ENCODE results near the gene NEUROD6. TPM values are rescaled to one million over a fixed set of nuclear protein-coding genes. Genes with fewer than 3 reads are reported as not detected.

Gene NEUROD6
- total and polyA plus RNA-seq, 2 experiments from 2014 or later: not detected

DNA sequence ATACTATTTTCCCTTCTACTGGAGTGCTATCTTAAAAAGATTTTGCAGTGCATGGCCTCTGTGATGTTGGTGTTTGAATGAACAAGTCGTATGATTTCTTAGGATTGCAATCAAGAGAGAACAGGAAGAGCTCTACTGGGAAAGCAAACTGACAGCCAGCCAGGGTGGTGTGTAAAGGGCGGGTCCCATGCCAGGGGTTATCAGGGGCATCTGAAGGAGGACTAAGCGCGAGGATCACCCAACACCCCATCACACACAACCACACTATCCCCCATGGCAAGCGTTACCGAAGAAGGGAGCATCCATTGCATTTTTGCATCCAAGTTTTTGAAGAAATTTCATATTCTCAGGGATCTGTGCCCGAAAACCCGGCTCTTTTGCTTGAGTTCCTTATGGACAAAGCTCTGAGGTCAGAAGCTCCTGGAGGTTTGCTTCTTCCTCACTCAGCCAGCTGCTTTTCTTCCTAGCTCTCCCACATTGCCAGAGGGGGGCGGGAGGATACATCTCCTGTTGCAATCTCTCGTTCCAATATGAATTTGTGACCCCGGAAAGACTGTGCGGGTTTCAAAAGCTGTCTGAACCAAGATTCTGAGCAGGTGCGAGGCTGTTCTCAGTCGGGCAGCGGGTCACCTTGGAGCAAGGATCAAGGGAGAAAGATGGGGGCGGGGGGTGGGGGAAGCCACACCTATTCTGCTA is 5.2 kb downstream of the NEUROD6 start (continued):
- TF ChIP-seq ZNF462 (CRISPR knock-in tag; IDR thresholded peaks at IDR 0.05): no peak
- no peak for TF ChIP-seq EZH2phosphoT487 (IDR thresholded peaks at IDR 0.05; ENCODE audit: unreplicated experiment)
- TF ChIP-seq, protein P1, sequence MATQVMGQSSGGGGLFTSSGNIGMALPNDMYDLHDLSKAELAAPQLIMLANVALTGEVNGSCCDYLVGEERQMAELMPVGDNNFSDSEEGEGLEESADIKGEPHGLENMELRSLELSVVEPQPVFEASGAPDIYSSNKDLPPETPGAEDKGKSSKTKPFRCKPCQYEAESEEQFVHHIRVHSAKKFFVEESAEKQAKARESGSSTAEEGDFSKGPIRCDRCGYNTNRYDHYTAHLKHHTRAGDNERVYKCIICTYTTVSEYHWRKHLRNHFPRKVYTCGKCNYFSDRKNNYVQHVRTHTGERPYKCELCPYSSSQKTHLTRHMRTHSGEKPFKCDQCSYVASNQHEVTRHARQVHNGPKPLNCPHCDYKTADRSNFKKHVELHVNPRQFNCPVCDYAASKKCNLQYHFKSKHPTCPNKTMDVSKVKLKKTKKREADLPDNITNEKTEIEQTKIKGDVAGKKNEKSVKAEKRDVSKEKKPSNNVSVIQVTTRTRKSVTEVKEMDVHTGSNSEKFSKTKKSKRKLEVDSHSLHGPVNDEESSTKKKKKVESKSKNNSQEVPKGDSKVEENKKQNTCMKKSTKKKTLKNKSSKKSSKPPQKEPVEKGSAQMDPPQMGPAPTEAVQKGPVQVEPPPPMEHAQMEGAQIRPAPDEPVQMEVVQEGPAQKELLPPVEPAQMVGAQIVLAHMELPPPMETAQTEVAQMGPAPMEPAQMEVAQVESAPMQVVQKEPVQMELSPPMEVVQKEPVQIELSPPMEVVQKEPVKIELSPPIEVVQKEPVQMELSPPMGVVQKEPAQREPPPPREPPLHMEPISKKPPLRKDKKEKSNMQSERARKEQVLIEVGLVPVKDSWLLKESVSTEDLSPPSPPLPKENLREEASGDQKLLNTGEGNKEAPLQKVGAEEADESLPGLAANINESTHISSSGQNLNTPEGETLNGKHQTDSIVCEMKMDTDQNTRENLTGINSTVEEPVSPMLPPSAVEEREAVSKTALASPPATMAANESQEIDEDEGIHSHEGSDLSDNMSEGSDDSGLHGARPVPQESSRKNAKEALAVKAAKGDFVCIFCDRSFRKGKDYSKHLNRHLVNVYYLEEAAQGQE (IDR thresholded peaks at IDR 0.05; ENCODE audit: unreplicated experiment): no peak
- TF ChIP-seq ZNF331 (CRISPR knock-in tag; IDR thresholded peaks at IDR 0.05; ENCODE audit: low read depth): no peak

DNA sequence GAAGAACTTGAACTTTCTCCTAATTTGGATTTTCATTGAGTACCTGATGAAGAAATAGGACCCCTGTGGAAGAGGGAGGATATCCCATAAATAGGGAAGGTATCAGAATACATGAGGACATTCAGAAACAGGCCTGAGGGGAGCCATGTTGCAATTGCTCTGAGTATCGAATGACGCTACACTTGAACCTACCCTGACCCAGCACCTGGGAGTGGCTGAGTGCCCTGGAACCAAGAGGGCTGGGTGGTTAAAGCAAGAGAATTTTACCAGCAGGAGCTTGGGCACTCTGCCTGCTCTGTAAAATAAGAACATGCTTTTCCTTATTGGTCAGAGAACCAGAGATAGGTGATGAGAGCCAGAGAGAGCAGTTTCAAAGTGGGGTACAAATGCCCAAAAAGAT is 7.2 kb downstream of the NEUROD6 start:
- DNase-seq (ENCODE audit: low spot score) (no peak), ATAC-seq (no peak)
- H3K4me2 ChIP-seq: no peak overlapping the region
- H3K79me2 ChIP-seq (replicated peaks; ENCODE audit: insufficient read depth): no peaks in the 10 kb centered on the region
- no peak overlapping the region for H3K4me3 ChIP-seq
- H3K27me3 Mint-ChIP-seq (ENCODE audit: insufficient read depth, low read depth, poor library complexity): peaks cover 24% of the 10 kb centered on the region
- H3K9me3 Mint-ChIP-seq: no peaks in the 10 kb centered on the region; the same call in 2 of the 3 replicates
- H3K9me2 ChIP-seq (ENCODE audit: insufficient read depth): 0 out of 2 replicates have a peak, but pooled peaks cover 2% of the 10 kb centered on the region
- peaks cover 7% of the 10 kb centered on the region; the same call in 1 of the 2 replicates for H3K4me1 ChIP-seq (ENCODE audit: insufficient read depth)
- no peaks in the 10 kb centered on the region; the same call in 2 of the 3 replicates for H3K4me1 Mint-ChIP-seq
- no peaks in the 10 kb centered on the region for H4K20me1 ChIP-seq (replicated peaks; ENCODE audit: insufficient read depth)
- no peaks in the 10 kb centered on the region for H3K36me3 ChIP-seq (ENCODE audit: insufficient read depth)
- no peak overlapping the region for H3K27ac ChIP-seq (ENCODE audit: low read depth)
- H3K36me3 Mint-ChIP-seq (ENCODE audit: low read depth): no peaks in the 10 kb centered on the region
- no peak overlapping the region for H3K27ac Mint-ChIP-seq
- H3K27me3 ChIP-seq (ENCODE audit: insufficient read depth): peaks cover 37% of the 10 kb centered on the region
- H3K4me3 Mint-ChIP-seq: no peak overlapping the region
- H3F3A ChIP-seq (replicated peaks; ENCODE audit: low read depth): no peaks in the 10 kb centered on the region; the same call in 1 of the 2 replicates
- no peak overlapping the region for H2AFZ ChIP-seq
- TF ChIP-seq ZNF114 (CRISPR knock-in tag; IDR thresholded peaks at IDR 0.05) (no peak), EZH2phosphoT487 (IDR thresholded peaks at IDR 0.05; ENCODE audit: unreplicated experiment) (no peak), CTCF (conservative IDR thresholded peaks at IDR 0.05; ENCODE audit: low read depth in 2 of 2) (no peak), EZH2 (IDR thresholded peaks at IDR 0.05; ENCODE audit: low read depth, unreplicated experiment) (no peak)

Measured in GM23338 (cell line).